ENCODE measurements around the gene ADAM11.

ADAM11 gene

DNA sequence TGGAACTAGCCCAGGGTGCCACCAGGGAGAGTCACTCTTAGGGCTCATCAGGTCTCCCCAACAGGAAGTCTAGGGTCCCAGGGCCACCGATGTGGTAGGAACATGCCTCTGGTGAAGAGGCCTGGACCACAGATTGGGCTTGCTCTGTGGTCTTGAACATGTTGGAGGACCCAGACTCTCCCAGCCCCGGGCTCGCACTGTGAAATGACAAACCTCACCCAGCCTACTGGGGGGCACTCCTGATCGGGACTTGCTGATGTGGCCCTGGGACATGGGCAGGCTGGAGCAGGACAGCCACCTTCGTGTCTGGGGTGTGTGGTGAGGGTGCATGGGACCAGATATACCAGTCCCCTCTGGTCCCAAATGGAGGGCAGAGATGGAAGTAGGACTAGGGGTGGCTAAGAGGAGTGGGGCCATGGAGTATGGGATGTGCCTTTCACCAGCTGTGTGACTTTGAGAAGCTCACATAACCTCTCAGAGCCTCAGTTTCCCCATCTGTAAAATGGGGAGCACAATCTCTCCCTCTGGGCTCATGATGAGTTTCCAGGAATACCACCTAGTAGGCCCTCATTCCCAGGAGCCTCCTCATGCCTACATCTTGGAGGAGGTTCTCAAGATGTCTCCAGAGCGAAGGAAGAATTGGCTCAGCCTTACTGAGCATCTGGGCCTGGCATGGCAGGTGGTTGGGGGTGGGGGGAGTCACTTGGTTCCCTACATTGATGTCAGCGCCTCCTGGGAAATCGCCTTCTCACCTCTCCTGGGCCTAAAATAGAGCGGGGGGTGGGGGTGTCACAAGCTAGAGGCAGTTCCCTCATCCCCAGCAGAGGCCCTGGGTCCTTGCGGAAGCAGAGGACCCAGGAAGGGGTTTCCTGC lies 1.5 kb upstream of the ADAM11 start:
- POLR2A ChIA-PET (ENCODE audit: low non-redundant PET) = no interaction called here
- H3K27ac ChIP-seq = no peak overlapping the region
- CTCF ChIA-PET = interaction anchor here (0.6 kb wide), 1 partner anchor 35 kb away, joined by 4 read pairs; no protein-coding TSS in a partner anchor
- DNase-seq (ENCODE audit: low spot score) = no peak
- no peak for TF ChIP-seq CTCF (conservative IDR thresholded peaks at IDR 0.05; ENCODE audit: low read depth)

DNA sequence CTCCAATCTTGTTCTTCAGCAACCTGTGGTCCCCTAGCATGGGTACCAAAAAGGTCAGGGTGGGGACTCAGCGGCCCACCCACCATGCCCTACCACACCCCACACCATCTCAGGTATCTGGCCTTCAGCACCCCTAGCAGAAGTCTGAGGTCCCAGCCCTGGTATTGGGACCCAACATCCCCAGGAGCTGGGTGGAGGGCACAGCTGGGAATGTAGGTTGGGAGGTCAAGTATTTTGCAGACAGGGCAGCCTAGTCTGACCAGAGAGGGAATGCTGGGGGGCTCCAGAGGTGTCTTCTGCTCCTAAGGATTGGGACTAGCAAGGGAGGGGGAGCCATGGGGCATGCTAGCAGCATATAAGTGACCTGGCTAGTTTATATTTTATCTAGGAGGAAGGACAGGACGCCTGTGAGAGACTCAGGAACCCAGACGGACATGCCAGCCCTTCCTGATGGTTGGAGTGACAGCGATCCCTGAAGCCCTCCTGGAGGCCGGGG lies 822 bp upstream of the ADAM11 start:
- CTCF ChIA-PET = no interaction called here
- POLR2A ChIA-PET (ENCODE audit: low non-redundant PET) = no interaction called here
- no peak overlapping the region for H3K27ac ChIP-seq
- no peak for TF ChIP-seq CTCF (conservative IDR thresholded peaks at IDR 0.05; ENCODE audit: low read depth)
- DNase-seq (ENCODE audit: low spot score) = no peak

DNA sequence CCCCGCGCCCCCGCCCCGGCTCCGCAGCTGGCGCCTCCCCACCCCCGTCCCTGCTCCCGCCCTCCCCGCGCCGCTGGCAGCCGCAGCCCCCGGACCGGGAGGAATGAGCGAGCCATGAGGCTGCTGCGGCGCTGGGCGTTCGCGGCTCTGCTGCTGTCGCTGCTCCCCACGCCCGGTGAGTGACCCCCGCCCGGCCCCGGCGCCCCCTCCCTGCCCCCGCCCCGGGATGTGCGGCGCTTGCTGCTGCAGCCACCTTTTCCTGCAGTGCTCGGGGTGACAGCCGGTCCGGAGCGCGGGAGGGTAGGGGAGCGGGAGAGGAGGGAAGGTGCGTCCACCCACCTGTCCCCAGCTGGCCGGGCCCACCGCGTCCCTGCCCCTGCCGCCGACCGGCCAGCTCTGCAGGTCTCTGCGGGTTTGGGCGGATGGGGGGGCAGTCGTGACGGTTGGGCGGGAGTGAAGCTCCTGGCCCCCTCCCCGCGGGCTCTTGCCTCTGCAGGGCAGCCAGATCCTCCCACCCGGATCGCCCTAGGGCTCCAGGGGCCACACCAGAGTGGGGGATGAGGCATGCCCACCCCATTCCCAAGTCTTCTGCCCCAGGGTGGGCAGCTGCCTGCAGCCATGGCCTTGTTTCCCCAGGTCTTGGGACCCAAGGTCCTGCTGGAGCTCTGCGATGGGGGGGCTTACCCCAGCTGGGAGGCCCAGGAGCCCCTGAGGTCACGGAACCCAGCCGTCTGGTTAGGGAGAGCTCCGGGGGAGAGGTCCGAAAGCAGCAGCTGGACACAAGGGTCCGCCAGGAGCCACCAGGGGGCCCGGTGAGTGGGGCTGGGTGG lies 513 bp downstream of the ADAM11 start:
- no peak for DNase-seq (ENCODE audit: low spot score)
- CTCF ChIA-PET = interaction anchor here (0.9 kb wide), 2 partner anchors 20 to 88 kb away, joined by 3 to 4 read pairs; partner anchors contain the start of gene HIGD1B
- no peak overlapping the region for H3K27ac ChIP-seq
- POLR2A ChIA-PET (ENCODE audit: low non-redundant PET) = no interaction called here
- no peak for TF ChIP-seq CTCF (conservative IDR thresholded peaks at IDR 0.05; ENCODE audit: low read depth)

DNA sequence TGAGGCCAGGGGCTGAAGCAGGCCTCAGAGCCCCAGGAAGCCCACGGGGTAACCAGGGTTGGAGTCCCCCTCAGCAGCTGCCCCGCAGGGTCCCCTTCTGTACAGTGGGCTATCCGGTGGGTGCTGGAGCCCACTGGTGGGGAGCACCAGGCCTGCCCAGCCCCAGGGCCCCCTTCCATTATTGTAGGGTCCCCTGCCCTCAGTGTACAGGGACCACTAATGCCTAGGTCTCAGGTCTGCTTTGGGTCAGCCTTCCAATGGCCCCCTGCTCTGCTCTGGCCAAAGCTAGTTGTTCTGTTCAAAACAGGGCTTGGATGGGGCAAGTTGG lies 1.1 kb downstream of the ADAM11 start:
- ChIA-PET CTCF (interaction anchor here (0.9 kb wide), 2 partner anchors 19 to 88 kb away, joined by 3 to 4 read pairs; partner anchors contain the start of gene HIGD1B), POLR2A (ENCODE audit: low non-redundant PET) (no interaction called here)
- no peak for DNase-seq (ENCODE audit: low spot score)
- H3K27ac ChIP-seq = no peak overlapping the region
- no peak for TF ChIP-seq CTCF (conservative IDR thresholded peaks at IDR 0.05; ENCODE audit: low read depth)

DNA sequence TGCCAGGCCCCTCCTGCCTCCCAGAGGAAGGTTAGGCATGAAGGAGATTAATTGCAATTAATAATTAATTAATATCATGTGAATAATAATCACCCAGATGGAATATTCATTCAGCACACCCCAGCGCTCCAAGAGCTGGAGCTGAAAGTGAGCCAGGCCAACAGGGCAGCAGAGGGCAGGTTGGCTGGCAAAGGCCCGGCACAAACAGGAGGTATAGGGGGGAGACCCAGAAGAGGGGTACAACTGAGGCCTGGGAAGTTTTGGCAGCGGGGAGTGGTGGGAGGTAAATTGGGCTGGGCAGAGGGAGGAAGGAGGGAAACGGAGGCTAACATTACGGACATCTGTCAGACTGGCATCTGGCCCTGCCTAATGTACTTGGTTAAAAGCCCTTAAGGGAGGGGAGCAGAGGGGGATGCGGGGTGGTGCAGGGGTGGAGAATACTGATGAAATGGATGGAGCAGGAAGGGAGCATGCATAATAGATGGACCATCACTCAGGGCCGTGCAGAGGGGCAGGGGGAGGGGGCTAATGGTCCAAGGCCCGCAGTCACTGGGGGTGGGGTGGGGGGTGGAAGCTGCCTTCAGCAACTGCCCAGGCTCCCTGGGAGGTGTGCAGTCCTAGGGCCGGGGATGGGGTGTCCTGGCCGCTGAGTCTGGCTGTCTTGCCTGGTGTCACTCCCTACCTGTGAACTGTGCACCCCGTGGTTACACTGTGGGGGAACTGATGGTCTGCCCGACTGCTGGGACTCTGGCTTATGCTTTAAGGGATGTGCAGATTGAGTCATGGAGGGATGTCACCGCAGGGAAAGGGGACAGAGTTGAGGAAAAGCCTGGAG lies 1.9 kb downstream of the ADAM11 start:
- no peak for DNase-seq (ENCODE audit: low spot score)
- TF ChIP-seq CTCF (conservative IDR thresholded peaks at IDR 0.05; ENCODE audit: low read depth) = no peak
- ChIA-PET POLR2A (ENCODE audit: low non-redundant PET) (no interaction called here), CTCF (interaction anchor here (1.2 kb wide), 1 partner anchor 14 kb away, joined by 5 read pairs; no protein-coding TSS in a partner anchor)
- H3K27ac ChIP-seq = no peak overlapping the region

Measured in RWPE1 (cell line).